Chondrocyte (in vitro differentiated cells): Measurements from ENCODE around the gene JPH3. TPM values are rescaled to one million over a fixed set of nuclear protein-coding genes. Genes with fewer than 3 reads are reported as not detected.

ENCODE experiments used
- DNase-seq: peaks from one replicate; pipeline ENCODE4 v3.0.0; 2021; ENCODE audit warnings: mixed read lengths, low spot score
- H3K27ac Mint-ChIP-seq: one replicate; pipeline ENCODE4 v1.8.0; 2021; ENCODE audit warnings: mild to moderate bottlenecking, moderate library complexity, mixed read lengths; ENCODE audit not compliant: unreplicated experiment
- H3K27me3 Mint-ChIP-seq: 2 replicates; pipeline ENCODE4 v1.8.0; 2021; ENCODE audit warnings: low read depth, mixed read lengths
- H3K36me3 Mint-ChIP-seq: 2 replicates; pipeline ENCODE4 v1.8.0; 2021; ENCODE audit warnings: low read depth, mixed read lengths
- H3K4me1 Mint-ChIP-seq: 2 replicates; pipeline ENCODE4 v1.8.0; 2021; ENCODE audit warnings: low read depth, mild to moderate bottlenecking, mixed read lengths
- H3K4me3 Mint-ChIP-seq: one replicate; pipeline ENCODE4 v1.8.0; 2021; ENCODE audit warnings: mild to moderate bottlenecking, moderate library complexity, mixed read lengths; ENCODE audit not compliant: unreplicated experiment
- H3K9me3 Mint-ChIP-seq: 2 replicates; pipeline ENCODE4 v1.8.0; 2021; ENCODE audit warnings: low read depth, mixed read lengths
- CTCF ChIP-seq: fragments of 200-600 bp; sonication (generic); IDR thresholded peaks from 2 replicates; pipeline ENCODE4 v1.5.0; 2021; ENCODE audit warnings: antibody characterized with exemption, mild to moderate bottlenecking, moderate library complexity
- total RNA-seq: library from RNA; stranded (reverse); gene quantifications from 3 replicates; pipeline ENCODE4 v1.2.1, GENCODE V29; 2021

JPH3 gene
- total RNA-seq, 1 donor from 2014 or later = 1.2 TPM

- no peaks in the 10 kb centered on the region for H3K4me1 Mint-ChIP-seq
- H3K27ac Mint-ChIP-seq = no peak overlapping the region
- H3K36me3 Mint-ChIP-seq = peaks cover 5% of the 10 kb centered on the region
- peaks cover 5% of the 10 kb centered on the region for H3K27me3 Mint-ChIP-seq
- H3K4me3 Mint-ChIP-seq = no peak overlapping the region
- no peak for TF ChIP-seq CTCF
- no peak for DNase-seq
- H3K9me3 Mint-ChIP-seq = no peaks in the 10 kb centered on the region
Observed at GRCh38 chr16:87689956-87690465, 87.7 kb downstream of the JPH3 start.

DNA sequence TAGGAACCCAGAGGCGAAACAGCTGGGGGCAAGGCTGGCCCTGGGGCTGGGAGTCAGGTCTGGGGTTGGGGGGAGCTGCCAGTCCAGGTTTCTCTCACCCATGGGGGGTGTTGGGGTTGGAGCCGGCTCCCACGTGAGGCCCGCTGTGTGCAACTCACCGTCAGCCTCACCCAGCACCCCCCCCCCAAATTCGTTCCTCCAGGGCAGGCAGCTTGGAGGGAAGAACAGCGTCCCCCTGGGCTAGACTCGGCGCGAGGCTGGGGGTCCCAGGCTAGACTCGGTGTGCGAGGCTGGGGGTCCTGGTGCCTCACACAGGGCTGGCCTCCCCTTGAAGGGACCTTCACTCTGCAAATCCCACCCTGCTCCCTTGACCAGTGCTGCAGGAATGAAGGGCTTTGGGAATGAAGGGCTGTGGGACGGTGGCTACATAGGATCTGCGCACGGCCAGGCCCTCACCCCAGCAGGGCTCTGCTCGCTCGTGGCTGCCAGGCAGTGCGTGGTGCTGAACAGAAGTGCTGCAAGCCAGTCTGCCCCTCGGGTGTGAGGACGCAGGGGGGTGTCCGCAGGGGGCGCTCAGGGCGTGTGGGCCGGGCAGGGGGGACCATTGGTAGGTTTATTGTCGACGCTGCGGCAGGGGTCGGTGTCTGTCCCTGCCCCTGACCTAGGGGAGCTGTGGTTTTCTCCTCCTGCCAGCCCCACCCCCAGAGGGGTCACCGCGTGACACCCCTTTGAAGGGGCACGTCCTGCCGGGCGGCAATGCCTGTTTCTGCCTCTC is 88.8 kb downstream of the JPH3 start:
- peaks cover 3% of the 10 kb centered on the region for H3K27me3 Mint-ChIP-seq
- no peak overlapping the region for H3K4me3 Mint-ChIP-seq
- H3K36me3 Mint-ChIP-seq = peaks cover 7% of the 10 kb centered on the region
- H3K27ac Mint-ChIP-seq = no peak overlapping the region
- H3K9me3 Mint-ChIP-seq = no peaks in the 10 kb centered on the region
- no peak for DNase-seq
- no peak for TF ChIP-seq CTCF
- no peaks in the 10 kb centered on the region for H3K4me1 Mint-ChIP-seq

- no peak for DNase-seq
- no peaks in the 10 kb centered on the region for H3K9me3 Mint-ChIP-seq
- peaks cover 3% of the 10 kb centered on the region for H3K27me3 Mint-ChIP-seq
- TF ChIP-seq CTCF = no peak
- peaks cover 9% of the 10 kb centered on the region for H3K36me3 Mint-ChIP-seq
- H3K27ac Mint-ChIP-seq = no peak overlapping the region
- H3K4me1 Mint-ChIP-seq = no peaks in the 10 kb centered on the region
- H3K4me3 Mint-ChIP-seq = no peak overlapping the region
Observed at GRCh38 chr16:87691686-87692079, 89.4 kb downstream of the JPH3 start.

DNA sequence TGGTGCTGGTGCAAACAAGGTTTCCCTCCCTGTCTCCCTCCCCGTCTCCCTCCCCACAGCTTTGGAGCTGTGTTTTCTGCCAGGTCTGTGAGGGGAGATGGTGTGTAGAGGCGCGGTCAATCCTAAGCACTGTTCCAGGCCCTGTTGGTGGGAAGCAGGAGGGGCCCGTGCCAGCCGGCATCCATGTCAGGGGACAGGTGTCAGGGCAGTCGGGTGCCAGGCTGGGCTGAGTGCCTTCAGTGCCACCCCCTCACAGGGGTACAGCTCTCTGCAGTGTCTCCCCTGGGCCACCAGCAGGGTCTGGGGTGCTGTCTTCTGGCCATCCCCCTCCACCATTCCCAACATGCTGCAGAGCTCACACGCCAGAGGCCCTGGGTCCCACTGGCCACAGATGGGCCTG is 89.9 kb downstream of the JPH3 start:
- DNase-seq = no peak
- Mint-ChIP-seq H3K36me3 (peaks cover 9% of the 10 kb centered on the region), H3K9me3 (no peaks in the 10 kb centered on the region), H3K27me3 (peaks cover 3% of the 10 kb centered on the region), H3K27ac (no peak overlapping the region), H3K4me1 (no peaks in the 10 kb centered on the region), H3K4me3 (no peak overlapping the region)
- no peak for TF ChIP-seq CTCF

- H3K4me1 Mint-ChIP-seq = no peaks in the 10 kb centered on the region
- TF ChIP-seq CTCF = no peak
- H3K27ac Mint-ChIP-seq = no peak overlapping the region
- H3K9me3 Mint-ChIP-seq = no peaks in the 10 kb centered on the region
- peaks cover 11% of the 10 kb centered on the region for H3K36me3 Mint-ChIP-seq
- no peak overlapping the region for H3K4me3 Mint-ChIP-seq
- no peak for DNase-seq
- peaks cover 3% of the 10 kb centered on the region for H3K27me3 Mint-ChIP-seq
Observed at GRCh38 chr16:87692756-87693155, 90.4 kb downstream of the JPH3 start.
